Rectal smooth muscle tissue (tissue), 1 donor: ENCODE data around the gene GALNT9.
"Not testable (repeated sequence)": the region's sequence is repeated elsewhere in the genome, so short reads cannot be mapped to it uniquely, and the experiment has no call there.

Source experiments
- H3K27ac ChIP-seq: one replicate; pipeline ENCODE4 v1.7.0; 2013; ENCODE audit warnings: low read depth, low read length, inconsistent platforms
- H3K27me3 ChIP-seq: one replicate; pipeline ENCODE4 v1.7.0; 2013; ENCODE audit warnings: low read length; ENCODE audit not compliant: control insufficient read depth, insufficient read depth
- H3K36me3 ChIP-seq: one replicate; pipeline ENCODE4 v1.7.0; 2013; ENCODE audit warnings: low read length; ENCODE audit not compliant: control insufficient read depth, insufficient read depth
- H3K4me1 ChIP-seq: one replicate; pipeline ENCODE4 v1.7.0; 2013; ENCODE audit warnings: low read length; ENCODE audit not compliant: control insufficient read depth, insufficient read depth
- H3K4me3 ChIP-seq: one replicate; pipeline ENCODE4 v1.7.0; 2013; ENCODE audit warnings: low read length
- H3K9ac ChIP-seq: one replicate; pipeline ENCODE4 v1.7.0; 2013; ENCODE audit warnings: low read length

Gene GALNT9

DNA sequence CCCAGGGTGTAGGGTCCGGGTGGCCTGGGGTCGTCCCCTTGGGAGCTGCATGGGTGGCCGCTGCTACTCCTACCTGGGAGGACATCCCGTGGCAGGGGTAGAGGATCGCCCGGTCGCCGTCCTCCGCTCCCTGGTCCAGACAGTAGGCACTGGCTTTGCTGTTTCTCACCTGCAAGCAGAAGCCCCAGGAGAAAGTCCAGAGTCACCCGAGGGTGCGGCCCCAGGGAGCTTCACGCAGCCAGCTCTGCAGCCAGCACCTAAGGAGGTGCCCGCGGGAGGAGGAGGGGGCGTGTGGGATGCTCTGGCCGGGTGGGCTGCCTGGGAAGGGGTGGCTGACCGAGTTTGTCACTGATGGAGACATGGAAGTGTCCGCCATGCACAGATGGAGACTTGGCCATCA, 130.3 kb downstream of the GALNT9 start:
- Histone ChIP-seq H3K9ac (no peak overlapping the region), H3K4me3 (no peak overlapping the region), H3K36me3 (no peaks in the 10 kb centered on the region), H3K27ac (no peak overlapping the region), H3K27me3 (peaks cover 5% of the 10 kb centered on the region), H3K4me1 (no peaks in the 10 kb centered on the region)

DNA sequence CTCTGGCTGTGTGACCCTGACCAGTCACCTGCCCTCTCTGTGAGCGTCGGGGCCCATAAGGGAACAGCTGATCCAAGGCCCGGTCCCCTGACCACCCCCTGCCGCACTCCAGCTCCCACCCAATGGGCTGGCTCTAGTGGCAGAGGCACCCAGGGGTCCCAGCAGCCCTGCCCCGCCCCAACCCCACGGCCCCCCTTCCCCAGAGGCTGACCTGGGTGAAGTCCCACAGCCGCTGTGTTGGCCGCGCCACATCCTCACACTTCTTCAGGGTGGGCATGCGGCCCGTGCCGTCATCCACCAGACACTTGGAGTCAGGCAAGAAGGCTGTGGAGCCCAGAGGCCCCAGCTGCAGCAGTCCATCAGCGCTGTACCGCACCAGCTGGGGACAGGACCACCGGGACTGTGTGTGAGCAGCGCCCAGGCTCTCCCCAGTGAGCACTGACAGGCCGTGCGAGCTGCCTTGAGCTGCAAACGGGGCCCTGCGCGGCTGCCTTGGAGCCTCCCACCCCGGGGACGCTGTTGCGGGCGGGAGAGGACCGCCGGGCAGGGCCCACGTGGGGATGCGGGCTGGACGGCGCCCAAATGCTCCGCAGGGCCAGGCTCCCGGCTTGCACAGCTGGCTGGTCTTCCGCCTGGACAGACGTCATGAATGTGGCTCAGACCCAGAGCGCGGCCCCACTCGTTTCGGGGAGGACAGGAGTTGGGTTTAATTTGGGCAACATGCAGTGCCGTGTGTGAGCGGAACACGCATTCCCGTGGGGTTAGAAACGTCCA, 131.6 kb downstream of the GALNT9 start:
- H3K4me3 ChIP-seq: no peak overlapping the region
- H3K36me3 ChIP-seq: no peaks in the 10 kb centered on the region
- H3K4me1 ChIP-seq: no peaks in the 10 kb centered on the region
- H3K27me3 ChIP-seq: peaks cover 2% of the 10 kb centered on the region
- no peak overlapping the region for H3K27ac ChIP-seq
- no peak overlapping the region for H3K9ac ChIP-seq

DNA sequence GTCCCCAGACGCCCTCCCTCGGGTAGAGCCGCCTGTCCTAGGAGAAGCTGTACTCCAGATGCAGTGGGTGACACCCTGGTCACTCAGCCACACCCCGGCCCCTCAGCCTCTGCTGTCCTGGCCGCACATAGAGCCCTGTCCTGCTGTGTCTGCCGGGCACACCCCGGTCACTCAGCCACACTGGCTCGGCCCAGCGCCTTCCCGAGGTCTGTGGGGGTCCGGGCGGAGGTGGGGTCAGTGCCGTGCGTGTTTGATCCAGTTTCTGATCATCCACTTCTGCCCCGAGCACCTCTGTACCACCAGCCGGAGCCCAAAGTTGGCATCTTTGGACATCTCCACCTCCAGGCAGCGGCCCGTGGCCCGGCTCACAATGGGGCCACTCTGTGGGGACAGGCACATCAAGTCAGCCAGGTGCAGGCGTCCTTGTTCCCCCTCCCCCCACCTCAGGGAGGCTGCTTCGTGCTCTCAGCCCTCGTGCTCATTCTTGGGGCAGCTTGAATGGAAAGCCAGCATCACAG, 132.5 kb downstream of the GALNT9 start:
- Histone ChIP-seq H3K4me1 (no peaks in the 10 kb centered on the region), H3K27ac (no peak overlapping the region), H3K9ac (no peak overlapping the region), H3K4me3 (no peak overlapping the region), H3K36me3 (no peaks in the 10 kb centered on the region), H3K27me3 (peaks cover 2% of the 10 kb centered on the region)

GRCh38 chr12:132196038-132196872, 133.1 kb downstream of the GALNT9 start:
- Histone ChIP-seq H3K9ac (no peak overlapping the region), H3K27me3 (peaks cover 2% of the 10 kb centered on the region), H3K4me1 (no peaks in the 10 kb centered on the region), H3K4me3 (no peak overlapping the region), H3K36me3 (no peaks in the 10 kb centered on the region), H3K27ac (no peak overlapping the region)

DNA sequence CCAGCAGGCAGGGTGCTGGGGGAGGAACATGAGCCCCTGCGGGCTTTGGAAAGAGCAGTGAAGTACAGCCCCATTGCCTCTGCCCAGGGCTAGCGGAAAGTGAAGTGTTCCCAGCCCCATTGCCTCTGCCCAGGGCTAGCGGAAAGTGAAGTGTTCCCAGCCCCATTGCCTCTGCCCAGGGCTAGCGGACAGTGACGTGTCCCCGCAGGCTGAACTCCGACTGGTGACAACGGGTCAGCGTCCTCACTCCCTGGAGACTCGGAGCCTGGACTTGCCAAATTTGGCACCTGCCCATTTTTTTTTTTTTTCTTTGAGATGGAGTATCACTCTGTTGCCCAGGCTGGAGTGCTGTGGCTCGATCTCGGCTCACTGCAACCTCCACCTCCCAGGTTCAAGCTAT, 134.1 kb downstream of the GALNT9 start:
- not testable (repeated sequence) for H3K4me3 ChIP-seq, H3K27ac ChIP-seq, H3K9ac ChIP-seq, H3K27me3 ChIP-seq, H3K36me3 ChIP-seq, H3K4me1 ChIP-seq

DNA sequence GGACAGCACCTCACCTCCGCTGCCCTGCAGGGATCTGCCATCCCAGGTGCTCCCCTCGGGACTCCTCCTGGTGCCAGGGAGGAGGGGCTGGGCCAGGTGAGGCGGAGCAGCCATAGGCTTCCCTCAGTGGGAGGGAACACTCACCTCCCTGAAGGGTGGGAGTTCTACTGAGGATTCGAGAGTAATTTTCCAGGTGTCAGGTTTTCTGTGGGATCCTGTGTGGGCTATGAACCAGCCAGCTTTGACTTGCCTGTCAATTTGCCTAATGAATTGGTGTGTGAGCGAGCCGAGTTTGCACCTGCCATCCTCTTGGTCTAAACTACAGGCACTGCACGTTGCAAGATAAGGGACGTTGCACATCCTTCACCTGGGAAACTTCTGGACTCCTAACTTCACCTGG, 134.8 kb downstream of the GALNT9 start:
- Histone ChIP-seq H3K9ac (no peak overlapping the region), H3K4me3 (no peak overlapping the region), H3K27me3 (no peaks in the 10 kb centered on the region)

DNA sequence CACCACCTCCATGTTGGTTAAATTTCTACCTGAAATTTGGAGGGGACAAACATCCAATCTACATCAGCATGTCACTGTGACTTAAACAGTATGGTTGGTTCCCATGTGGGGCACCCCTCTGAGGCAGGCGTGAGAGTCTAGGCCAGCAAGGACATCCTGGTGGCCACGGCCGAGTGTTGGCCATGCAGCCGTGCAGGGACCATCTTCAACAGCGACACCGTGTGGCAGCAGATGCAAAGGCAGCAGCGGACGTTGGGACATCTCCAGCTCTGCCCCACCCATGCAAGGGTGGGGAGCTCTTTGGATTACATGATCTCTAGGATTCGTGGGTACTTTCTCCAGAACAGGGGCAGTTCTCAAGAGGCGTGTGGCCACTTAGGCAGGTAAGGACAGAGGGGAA, 135.3 kb downstream of the GALNT9 start:
- Histone ChIP-seq H3K27ac (no peak overlapping the region), H3K4me1 (peaks cover 2% of the 10 kb centered on the region), H3K27me3 (no peaks in the 10 kb centered on the region), H3K36me3 (no peaks in the 10 kb centered on the region), H3K4me3 (no peak overlapping the region), H3K9ac (no peak overlapping the region)

More for the DNA sequence above, 134.8 kb downstream of the GALNT9 start:
- Histone ChIP-seq H3K4me1 (peaks cover 2% of the 10 kb centered on the region), H3K27ac (no peak overlapping the region), H3K36me3 (no peaks in the 10 kb centered on the region)

- no peak overlapping the region for H3K9ac ChIP-seq
- H3K27ac ChIP-seq: no peak overlapping the region
- H3K27me3 ChIP-seq: no peaks in the 10 kb centered on the region
- H3K4me3 ChIP-seq: no peak overlapping the region
- no peaks in the 10 kb centered on the region for H3K36me3 ChIP-seq
- H3K4me1 ChIP-seq: peaks cover 2% of the 10 kb centered on the region
These were observed 137.5 kb downstream of the GALNT9 start for GRCh38 chr12:132191715-132192553.

GRCh38 chr12:132190834-132191500, 138.4 kb downstream of the GALNT9 start:
- peaks cover 2% of the 10 kb centered on the region for H3K4me1 ChIP-seq
- H3K4me3 ChIP-seq: no peak overlapping the region

DNA sequence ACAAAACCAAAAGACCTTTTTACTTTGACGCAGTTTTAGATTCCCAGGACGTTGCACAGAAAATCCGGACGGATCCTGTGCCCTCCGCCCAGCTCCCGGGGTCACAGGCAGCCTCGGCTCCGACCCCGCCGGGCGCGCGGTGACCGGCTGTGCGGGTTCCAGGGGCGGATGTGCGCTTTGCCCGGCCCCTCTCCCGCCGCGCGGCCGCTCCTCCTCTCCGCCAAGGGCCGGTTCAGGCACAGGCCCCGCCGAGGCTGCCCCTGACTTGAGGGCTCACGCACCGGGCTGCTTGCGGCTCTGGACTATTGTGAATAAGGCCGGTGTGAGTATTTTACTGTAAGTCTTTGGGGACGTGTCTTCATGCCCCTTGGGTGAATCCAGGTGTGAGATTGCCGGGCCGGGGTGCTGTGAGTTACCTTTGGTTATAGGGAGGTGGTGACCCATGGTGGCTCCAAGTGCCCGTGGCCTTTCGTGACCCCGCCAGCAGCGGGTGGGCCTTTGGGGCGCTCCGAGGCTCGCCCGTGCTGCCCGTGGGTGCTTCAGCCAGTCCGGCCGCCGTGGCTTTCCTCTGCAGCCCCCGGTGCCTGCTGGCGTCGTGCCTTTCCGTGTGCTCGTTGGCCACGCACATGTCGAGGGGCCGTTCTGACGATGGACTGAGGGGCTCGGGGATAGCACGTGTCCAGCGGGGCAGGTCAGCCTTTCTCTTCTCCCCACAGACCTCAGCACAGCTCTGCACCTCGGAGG, 139.2 kb downstream of the GALNT9 start:
- Histone ChIP-seq H3K9ac (peak overlapping the region; percentile 1), H3K27ac (peak overlapping the region; percentile 7), H3K27me3 (no peaks in the 10 kb centered on the region), H3K4me1 (peaks cover 2% of the 10 kb centered on the region), H3K36me3 (no peaks in the 10 kb centered on the region), H3K4me3 (peak overlapping the region; percentile 46)

More at GRCh38 chr12:132190834-132191500, 138.4 kb downstream of the GALNT9 start:
- no peaks in the 10 kb centered on the region for H3K27me3 ChIP-seq
- no peaks in the 10 kb centered on the region for H3K36me3 ChIP-seq
- no peak overlapping the region for H3K9ac ChIP-seq
- H3K27ac ChIP-seq: no peak overlapping the region

DNA sequence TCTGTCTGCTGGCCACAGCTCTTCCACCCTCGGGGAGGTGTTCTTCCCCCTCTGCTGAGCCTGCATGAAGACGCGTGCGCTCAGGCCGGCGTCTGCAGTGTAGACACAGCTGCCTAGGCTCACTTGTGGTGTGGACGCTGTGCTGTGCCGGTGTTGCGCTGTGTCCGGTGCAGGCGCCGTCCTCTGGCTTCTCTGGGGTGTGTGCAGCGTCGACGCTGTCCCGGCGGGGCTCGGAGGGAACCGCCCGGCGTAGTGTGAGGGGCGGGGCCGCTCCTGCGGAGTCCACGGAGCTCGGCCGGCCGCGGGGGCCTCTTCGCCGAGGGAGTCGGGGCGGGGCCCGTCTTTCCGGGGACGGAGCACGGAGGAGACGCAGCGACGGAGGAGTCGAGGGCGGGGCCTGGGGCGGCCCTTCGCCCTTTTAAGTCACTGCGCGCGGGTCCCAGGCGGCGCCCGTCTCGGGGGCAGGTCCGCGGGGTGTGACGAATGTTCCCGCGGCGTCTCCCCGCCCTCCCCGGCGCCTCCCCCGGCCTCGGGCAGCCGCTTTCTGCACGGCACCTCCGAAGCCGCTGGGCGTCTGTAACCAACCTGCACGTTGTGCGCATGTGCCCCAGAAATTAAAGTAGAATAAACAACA, 139.9 kb downstream of the GALNT9 start:
- Histone ChIP-seq H3K4me3 (peak overlapping the region; percentile 82), H3K36me3 (no peaks in the 10 kb centered on the region), H3K9ac (peak overlapping the region; percentile 47), H3K27me3 (no peaks in the 10 kb centered on the region), H3K4me1 (peaks cover 2% of the 10 kb centered on the region), H3K27ac (peak overlapping the region; percentile 69)
